Activated CD4-positive, CD25-positive, alpha-beta regulatory T cell treated with anti-CD3 and anti-CD28 coated beads, Interleukin-2, amount 50 U/mL, for 16 hours (primary cell): ENCODE data around the gene TMEM135.
"Not testable (repeated sequence)": the region's sequence is repeated elsewhere in the genome, so short reads cannot be mapped to it uniquely, and the experiment has no call there.

ENCODE experiments used
- DNase-seq: peaks from one replicate; pipeline ENCODE4 v3.0.0-alpha.2; 2020; ENCODE audit warnings: low read depth, low spot score

The TMEM135 gene

DNA sequence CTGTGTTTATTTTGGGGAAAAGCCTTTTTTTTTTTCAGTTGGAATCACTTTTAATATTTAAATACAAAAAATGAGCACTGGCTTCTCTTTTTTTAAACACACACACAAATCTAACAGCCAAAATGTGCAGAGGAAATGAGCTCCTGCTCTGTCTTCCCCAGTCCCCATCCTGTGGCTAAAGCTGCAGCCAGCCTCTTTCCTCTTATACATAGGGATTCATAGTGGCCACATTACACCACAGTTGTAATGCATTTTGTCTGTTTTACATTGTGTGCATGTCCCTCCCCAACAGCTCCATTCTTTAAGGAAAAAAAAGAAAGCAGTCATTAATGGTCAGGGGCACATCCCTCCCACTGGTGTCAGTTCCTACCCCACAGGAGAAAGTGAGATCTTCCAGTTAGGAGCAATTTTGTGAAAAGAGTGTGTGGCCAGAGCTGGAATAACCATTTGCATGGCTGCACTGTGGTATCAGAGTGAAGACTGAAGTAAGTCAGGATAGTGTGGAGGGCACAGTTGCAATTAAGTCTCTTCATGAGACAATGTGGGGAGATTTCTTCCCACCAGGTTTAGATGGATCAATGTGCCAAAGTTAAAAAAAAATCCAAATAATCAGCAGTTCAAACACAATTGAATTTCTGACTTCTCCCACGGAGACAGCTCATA lies 220.6 kb downstream of the TMEM135 start:
- no peak for DNase-seq

DNA sequence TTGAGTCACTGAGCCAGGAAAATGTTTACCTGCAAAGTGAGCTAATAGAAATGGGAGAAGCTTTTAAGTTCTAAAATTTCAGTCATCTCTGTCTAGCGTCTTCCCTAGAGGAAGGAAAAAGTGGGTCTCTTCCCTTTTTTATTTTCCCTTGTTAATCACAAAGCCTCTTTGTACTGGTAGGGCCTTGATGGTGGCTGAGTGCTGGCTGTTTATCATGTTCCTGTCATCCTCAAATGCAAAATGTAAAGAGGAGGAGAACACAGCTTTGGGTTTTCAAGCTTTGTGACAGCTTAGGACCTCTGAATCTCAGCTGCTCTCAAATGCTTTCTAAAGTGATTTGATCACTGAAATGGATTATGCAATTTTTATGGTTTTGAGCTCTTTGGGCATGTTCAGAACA lies 222.0 kb downstream of the TMEM135 start:
- DNase-seq, result no peak

DNA sequence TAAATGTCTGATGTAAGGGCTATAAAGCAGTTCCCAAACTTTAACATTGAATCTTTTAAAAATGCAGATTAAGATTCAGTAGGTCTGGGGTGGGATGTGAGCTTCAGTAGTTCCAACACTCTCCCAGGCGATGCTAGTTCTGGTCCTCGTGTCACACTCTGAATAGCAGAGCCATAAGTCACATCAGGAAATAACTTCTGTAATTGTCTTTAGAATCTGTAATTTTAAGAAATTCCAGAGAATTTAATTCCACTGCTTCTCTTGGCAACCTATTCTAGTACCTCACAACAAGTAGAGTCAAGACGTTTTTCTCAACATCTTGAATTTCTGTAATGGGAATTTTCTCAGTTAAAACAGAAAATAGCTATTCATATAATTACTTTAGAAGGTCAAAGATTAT lies 223.1 kb downstream of the TMEM135 start:
- DNase-seq, result no peak

DNA sequence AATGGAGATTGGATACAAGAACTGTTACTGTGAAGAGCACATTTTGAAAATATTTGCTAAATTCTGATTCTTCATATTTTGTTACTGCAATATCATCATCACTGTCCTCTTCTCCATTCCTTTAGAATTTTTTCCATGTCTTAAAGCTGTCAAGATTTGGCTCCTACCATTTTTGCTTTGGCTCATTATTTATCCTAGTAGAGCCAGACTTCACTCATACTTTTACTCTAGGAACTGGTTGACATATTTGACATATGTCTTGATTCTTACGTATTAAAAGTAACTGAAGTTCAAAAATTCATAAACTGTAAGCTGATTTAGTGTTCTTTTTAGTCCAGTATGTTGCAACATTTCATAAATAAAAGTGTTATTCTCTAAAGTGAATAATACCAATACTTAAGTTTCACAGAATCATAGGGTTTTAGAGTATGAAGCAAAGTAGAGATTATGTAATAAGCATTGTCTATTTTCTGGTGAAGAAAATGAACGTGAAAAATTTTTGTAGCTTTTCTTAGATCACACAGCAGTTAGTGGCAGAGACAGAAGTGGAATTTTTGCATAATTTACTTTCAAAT lies 225.6 kb downstream of the TMEM135 start:
- DNase-seq, result no peak

DNA sequence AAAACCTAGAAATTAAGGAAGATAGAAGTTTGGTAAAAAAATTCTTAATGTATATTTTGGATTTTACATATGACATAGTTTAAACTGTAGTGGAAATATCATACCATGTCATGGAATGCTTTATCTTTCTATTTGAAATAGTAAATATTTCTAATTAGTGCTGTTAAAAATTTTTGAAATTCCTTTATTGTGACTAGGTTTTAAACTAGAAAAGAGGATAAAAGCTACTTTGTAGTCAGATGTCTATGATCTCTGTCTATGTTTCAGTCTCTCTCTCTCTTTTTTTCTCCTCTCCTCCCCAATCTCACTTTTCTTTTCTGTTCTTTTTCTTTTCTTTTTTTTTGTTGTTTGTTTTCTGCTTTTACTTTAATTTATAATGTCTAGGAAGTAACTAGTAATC lies 226.2 kb downstream of the TMEM135 start:
- DNase-seq, result no peak

DNA sequence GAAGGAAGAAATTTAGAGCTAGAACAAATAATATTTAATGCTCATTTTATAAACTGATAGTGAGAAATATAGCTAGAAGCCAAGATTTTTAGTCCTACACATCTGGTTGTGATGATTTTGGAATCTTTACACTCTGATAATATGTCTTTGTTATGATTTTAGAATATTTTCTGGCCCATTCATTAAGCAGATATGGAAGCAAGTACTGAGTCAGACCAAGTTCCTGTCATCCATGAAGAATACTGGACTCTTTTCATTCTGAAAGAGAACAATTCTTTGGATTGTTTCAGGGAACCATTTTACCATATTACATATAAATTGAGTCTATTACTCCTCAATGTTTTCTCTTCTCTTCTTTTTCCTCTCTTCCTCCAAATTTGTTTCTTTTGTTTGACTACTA lies 227.4 kb downstream of the TMEM135 start:
- no peak for DNase-seq

DNA sequence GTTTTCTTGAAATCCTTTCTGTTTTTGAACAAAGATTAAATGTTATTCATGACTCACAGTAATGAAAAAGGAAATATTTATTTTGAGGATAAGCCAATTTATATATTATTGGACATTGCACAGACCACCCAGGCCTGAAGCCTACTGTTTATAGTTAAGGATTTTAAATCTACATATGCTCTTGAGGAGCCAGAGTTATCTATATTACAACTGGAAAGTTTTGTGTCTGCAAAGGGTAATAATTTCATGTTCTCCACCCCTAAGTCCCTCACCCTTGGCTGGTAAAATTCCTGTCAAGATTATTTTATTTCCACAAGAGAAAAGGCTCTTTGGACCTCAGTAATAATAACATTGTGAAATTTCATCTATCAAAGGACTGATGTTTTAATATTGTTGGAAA lies 228.2 kb downstream of the TMEM135 start:
- no peak for DNase-seq

DNA sequence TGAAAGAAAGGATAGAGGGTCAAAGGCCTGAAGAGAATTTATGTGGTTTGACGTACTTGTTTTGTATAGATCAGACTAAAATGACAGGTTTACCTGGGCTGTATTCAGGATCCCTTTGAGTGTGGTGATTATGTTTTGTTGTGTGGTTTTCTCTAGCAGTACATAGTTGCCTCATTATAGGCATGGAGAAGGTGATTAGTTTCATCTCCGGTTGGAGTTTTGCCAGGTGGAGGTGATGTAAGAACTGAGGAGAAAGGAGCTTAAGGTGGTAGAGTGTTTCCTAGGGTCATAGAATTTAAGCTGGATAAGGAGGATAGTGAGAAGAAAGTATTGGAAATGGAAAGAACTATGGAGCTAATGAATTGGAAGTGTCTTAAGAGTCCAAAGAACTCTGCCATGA lies 229.0 kb downstream of the TMEM135 start:
- no peak for DNase-seq

DNA sequence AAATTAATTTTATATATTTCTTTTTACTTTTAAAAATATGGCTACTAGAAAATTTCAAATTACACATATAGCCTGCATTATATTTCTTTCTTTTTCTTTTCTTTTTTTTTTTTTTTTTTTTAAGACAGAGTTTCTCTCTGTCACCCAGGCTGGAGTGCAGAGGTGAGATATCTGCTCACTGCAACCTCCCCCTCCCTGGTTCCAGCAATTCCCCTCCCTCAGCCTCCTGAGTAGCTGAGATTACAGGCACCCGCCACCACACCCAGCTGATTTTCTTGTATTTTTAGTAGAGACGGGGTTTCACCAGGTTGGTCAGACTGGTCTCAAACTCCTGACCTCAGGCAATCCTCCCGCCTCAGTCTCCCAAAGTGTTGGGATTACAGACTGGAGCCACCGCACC lies 234.2 kb downstream of the TMEM135 start:
- not testable (repeated sequence) for DNase-seq

DNA sequence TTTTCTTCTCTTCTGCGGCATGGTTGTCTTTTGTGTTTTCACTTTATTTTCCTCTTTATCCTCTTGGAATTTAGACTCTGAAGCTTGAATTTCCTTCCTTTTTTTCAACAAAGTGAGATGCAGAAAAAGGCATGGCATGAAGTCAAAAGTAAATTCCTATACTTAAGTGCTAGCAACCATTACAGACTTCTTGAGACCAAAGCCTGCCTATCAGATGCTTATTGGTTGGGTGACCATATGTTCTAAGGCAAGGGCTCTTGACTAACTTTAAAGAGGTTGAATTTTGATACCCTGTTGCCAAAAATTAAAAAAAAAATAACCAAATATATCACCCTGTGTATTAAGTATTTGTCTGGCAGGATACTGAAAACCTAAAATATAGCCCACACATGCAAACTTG lies 237.4 kb downstream of the TMEM135 start:
- DNase-seq, result no peak

DNA sequence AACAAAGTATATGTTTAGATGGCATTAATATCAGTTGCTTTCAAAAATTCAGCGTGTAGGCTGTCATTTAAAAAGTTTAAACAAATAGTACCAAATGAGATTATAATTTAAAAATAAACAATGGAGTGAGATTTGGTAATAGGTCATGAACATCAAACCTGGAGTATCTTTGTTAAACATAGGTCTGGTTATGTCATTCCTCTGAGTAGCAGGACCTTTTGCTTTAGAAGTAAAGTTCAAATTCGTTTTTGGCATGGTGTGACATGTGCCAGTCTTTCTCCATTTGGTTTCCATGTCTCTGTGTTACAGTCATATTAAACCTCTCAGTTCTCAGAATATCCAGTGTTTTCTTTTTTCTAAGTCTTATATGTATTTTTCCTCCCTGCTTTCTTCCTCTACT lies 242.4 kb downstream of the TMEM135 start:
- DNase-seq, result no peak

DNA sequence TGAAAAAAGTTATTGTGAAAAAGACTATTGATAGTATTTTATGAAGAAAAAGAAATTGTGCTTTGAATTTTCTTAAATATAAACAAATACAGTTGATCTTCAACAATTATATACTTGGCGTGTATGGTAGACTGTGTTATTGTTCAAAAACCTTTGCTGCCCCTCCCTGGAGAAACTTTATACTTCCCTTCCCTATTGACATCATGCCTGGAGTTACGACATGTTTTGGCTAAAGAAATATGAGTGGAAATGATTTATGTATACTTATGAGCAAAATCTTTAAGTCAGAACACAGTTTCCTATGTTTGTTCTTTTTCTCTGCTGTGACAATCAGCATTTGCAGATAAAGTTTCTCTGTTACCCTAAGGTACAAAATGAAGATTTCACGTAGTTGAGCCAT lies 243.8 kb downstream of the TMEM135 start:
- DNase-seq, result no peak

DNA sequence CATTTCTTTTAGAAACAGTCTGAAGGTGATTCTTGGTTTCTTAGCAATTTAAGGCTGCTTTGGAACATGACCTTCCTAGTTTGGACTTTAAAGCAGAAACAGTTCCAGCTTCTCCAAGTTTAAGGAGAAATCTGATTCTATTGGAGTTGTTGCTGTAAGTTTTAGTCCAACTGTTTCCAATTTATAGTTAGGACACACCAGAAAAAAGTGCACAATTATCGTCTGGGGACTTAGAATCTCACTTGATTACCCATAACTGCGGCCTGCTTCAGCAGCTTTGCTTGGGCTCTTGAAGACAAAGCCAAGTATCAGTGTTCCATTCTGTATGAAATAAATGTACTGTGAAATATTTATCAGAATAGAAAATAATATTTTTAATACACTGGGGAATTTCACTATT lies 246.6 kb downstream of the TMEM135 start:
- no peak for DNase-seq

DNA sequence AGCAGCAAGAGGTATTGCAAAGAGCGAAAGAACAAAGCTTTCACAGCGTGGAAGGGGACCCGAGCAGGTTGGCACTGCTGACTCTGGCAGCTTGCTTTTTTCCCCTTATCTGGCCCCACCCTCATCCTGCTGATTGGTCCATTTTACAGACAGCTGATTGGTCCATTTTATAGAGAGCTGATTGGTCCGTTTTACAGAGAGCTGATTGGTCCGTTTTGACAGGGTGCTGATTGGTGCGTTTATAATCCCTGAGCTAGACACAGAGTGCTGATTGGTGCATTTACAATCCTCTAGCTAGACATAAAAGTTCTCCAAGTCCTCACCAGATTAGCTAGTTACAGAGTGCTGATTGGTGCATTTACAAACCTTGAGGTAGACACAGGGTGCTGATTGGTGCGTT lies 247.9 kb downstream of the TMEM135 start:
- DNase-seq, result not testable (repeated sequence)

DNA sequence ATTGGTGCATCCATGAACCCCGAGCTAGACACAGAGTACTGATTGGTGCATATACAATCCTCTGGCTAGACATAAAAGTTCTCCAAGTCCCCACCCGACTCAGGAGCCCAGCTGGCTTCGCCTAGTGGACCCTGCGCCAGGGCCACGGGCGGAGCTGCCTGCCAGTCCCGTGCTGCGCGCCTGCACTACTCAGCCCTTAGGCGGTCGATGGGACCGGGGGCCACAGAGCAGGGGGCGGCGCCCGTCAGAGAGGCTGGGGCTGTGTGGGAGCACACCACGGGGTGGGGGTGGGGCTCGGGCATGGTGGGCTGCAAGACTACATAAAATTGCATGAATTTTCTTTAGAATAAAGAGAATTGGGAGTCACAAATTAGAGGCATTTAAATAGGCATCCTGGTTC lies 248.6 kb downstream of the TMEM135 start:
- DNase-seq, result no peak

DNA sequence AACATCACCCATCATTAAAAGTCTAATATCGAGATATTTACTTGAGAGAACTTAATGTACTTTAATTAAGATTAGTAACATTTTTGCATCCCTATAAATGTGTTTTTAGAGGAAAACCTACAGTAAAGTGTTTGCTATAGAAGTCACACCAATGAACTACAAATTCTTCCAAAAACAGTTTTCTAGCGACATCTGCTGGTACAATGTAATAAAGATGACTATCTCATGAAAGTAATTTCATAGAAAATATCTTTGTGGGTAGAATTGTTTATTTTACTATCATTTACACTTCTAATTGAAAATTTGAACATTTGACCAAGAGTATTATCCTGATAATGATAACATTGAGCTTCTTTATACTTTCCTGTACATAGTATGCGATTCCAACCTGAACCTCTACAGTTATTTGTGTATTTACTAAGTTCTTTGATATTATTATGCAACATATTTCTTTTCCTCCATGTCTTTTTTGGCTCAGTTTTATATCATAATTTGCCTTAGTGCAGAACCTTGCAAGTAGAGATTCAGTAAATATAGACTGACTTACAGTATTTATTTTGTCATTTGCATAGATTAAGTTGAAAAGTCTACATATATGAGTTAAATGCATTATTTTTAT lies 252.7 kb downstream of the TMEM135 start:
- DNase-seq, result no peak

DNA sequence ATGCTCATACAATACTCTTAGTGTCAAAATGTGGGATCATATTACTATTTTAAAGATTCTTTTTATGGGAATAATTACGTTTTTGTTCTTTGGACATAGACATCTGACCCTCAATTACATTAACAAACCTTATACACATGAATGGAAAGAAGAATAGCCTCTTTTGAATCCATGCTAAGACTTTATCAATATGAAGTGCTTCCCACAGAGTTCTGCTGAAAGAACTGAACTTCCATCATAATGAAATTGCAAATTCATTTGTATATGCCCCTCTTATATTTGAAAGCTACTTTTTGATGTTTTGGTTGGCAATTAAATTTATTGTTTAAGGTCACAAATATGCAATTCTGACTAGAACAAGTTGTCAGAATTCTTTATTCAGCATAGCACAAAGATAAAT lies 254.9 kb downstream of the TMEM135 start:
- DNase-seq, result no peak

DNA sequence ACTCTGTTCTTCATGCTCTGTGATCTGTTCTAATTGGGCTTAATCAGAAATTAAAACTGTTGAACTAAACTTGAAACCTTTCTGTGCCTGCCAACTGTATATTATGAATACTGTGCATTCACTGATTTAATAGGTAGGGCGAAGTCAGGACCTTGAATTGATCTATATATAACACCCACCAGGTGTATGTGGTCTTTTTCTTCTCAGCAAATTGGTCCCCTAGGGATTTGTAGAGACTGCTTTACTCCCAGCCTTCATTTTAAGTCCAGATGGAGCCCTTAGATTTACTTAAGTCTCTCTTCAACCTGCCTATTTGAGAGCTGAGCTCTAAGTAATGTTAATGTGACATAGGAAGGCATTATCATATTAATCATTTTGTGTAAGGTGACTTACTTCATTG lies 257.5 kb downstream of the TMEM135 start:
- no peak for DNase-seq

DNA sequence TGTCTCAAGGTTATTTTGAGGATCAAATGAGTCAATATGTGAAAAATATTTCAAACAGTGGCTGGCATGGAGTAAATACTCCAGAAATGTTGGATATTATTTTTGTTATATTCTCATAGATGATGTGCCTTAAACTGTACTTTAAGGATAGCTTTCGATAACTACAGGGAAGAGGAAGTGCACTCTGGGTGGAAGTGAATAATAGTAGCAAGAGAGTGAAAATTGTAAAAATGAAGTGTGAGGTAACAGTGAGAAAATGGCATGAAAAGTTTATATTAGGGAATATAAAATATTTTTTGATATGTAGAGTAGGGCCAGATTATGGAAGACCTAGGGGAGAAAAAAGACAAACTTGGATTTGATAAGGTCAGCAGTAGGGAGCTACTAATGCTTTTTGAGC lies 258.9 kb downstream of the TMEM135 start:
- no peak for DNase-seq

DNA sequence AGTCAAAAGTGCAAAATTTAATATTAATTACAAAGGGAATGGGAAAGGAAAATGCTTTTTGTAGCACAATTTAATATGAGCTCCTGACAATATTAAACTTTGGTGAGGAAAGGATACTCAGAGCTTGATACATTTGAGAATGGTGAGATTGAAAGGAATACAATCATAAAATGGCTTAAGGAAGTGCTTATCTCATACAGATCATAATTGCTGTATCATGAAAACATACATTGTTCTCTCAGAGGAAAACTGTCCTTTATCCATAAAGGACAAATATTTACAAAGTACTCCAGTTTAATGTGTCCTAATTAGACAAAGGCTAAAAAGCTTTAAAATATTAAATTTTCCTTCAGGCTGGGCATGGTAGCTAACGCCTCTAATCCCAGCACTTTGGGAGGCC lies 260.4 kb downstream of the TMEM135 start:
- no peak for DNase-seq

DNA sequence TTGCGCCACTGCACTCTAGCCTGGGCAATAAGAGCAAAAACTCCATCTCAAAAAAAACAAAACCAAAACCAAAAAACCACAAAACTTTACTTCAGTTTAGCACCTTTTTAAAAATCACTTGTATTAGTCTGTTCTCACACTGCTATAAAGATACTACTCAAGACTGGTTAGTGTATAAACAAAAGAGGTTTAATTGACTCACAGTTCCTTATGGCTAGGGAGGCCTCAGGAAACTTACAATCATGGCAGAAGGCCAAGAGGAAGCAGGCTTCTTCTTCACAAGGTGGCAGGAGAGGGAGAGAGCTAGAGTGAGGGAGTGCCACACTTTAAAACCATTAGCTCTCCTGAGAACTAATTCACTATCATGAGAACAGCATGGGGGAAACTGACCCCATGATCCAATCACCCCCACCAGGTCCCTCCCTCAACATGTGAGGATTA lies 261.3 kb downstream of the TMEM135 start:
- DNase-seq, result no peak

DNA sequence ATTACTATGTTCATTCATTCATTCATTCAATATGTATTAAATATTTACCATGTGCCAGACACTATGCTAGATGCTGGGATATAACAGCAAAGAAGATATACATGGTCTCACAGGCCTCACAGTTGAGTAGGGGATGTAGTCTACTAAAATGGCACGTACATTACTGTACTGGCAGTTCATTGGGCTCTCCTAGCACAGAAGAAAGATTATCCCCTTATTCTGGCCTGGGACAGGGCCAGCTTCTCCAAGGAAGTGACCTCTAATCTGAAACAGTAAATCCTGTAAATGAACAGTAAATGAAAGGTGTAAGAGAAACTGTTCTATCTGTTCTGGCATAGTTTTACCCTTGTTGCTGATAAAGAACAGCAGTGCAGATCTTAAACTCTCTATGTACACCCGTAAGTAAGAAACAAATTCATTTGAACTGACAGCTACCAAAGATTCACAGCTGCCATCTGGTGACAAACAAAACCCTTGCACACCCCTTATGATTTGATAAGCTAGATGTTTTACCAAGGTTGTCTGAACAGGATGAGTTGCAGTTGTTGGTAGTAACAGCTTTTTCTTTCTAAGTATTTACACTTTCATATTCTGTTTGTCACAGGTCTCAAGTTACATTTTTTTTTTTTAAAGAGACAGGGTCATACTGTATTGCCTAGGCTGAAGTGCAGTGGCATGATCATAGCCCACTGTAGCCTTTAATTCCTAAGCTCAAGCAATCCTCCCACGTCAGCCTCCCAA lies 263.1 kb downstream of the TMEM135 start:
- DNase-seq, result no peak
